ENCODE measurements around the gene EBNA1BP2. TPM values are rescaled to one million over a fixed set of nuclear protein-coding genes. Genes with fewer than 3 reads are reported as not detected.

The EBNA1BP2 gene
- polyA plus RNA-seq, 1 donor from 2014 or later = 102 TPM

- Histone ChIP-seq H3K27me3 (ENCODE audit: insufficient read depth, low read depth, low read length) (no peaks in the 10 kb centered on the region), H3K4me3 (ENCODE audit: low read length) (no peak overlapping the region), H3K4me2 (ENCODE audit: low read length) (no peak overlapping the region), H3K36me3 (ENCODE audit: insufficient read depth, low read length) (no peaks in the 10 kb centered on the region), H3K79me2 (replicated peaks; ENCODE audit: insufficient read depth, low read length) (no peaks in the 10 kb centered on the region), H2AFZ (ENCODE audit: low read depth, low read length) (no peak overlapping the region), H3K9me2 (ENCODE audit: insufficient read depth, low read length) (no peaks in the 10 kb centered on the region), H4K20me1 (ENCODE audit: insufficient read depth) (no peaks in the 10 kb centered on the region), H3K9ac (ENCODE audit: low read length) (no peak overlapping the region), H3F3A (ENCODE audit: insufficient read depth, low read length, poor library complexity, severe bottlenecking) (no peaks in the 10 kb centered on the region), H3K27ac (ENCODE audit: low read length) (no peak overlapping the region), H3K9me3 (ENCODE audit: low read length) (no peaks in the 10 kb centered on the region)
- TF ChIP-seq SMC3 (conservative IDR thresholded peaks at IDR 0.05; ENCODE audit: poor library complexity) (no peak), RAD21 (conservative IDR thresholded peaks at IDR 0.05) (no peak), EZH2 (IDR thresholded peaks at IDR 0.05; ENCODE audit: borderline replicate concordance, insufficient read depth, low read length, poor library complexity, severe bottlenecking) (no peak), REST (IDR thresholded peaks at IDR 0.05; ENCODE audit: borderline replicate concordance) (no peak), CTCF (IDR thresholded peaks at IDR 0.05; ENCODE audit: poor library complexity, severe bottlenecking) (no peak), POLR2AphosphoS5 (IDR thresholded peaks at IDR 0.05) (no peak), MXI1 (conservative IDR thresholded peaks at IDR 0.05; ENCODE audit: poor library complexity, severe bottlenecking) (no peak), TAF1 (IDR thresholded peaks at IDR 0.05; ENCODE audit: low read depth) (no peak), EP300 (conservative IDR thresholded peaks at IDR 0.05; ENCODE audit: poor library complexity, severe bottlenecking) (no peak)
Measured at GRCh38 chr1:43184388-43184787, 12.3 kb upstream of the EBNA1BP2 start.

- Histone ChIP-seq H3K36me3 (ENCODE audit: insufficient read depth, low read length) (no peaks in the 10 kb centered on the region), H3K9ac (ENCODE audit: low read length) (no peak overlapping the region), H3K9me3 (ENCODE audit: low read length) (no peaks in the 10 kb centered on the region), H3K79me2 (replicated peaks; ENCODE audit: insufficient read depth, low read length) (no peaks in the 10 kb centered on the region), H3K9me2 (ENCODE audit: insufficient read depth, low read length) (no peaks in the 10 kb centered on the region), H3K4me3 (ENCODE audit: low read length) (no peak overlapping the region), H3K4me2 (ENCODE audit: low read length) (no peak overlapping the region), H2AFZ (ENCODE audit: low read depth, low read length) (no peak overlapping the region), H3F3A (ENCODE audit: insufficient read depth, low read length, poor library complexity, severe bottlenecking) (no peaks in the 10 kb centered on the region), H3K27me3 (ENCODE audit: insufficient read depth, low read depth, low read length) (no peaks in the 10 kb centered on the region), H4K20me1 (ENCODE audit: insufficient read depth) (no peaks in the 10 kb centered on the region), H3K27ac (ENCODE audit: low read length) (no peak overlapping the region)
- TF ChIP-seq CTCF (IDR thresholded peaks at IDR 0.05; ENCODE audit: poor library complexity, severe bottlenecking) (no peak), MXI1 (conservative IDR thresholded peaks at IDR 0.05; ENCODE audit: poor library complexity, severe bottlenecking) (no peak), EP300 (conservative IDR thresholded peaks at IDR 0.05; ENCODE audit: poor library complexity, severe bottlenecking) (no peak), REST (IDR thresholded peaks at IDR 0.05; ENCODE audit: borderline replicate concordance) (no peak), POLR2AphosphoS5 (IDR thresholded peaks at IDR 0.05) (no peak), TAF1 (IDR thresholded peaks at IDR 0.05; ENCODE audit: low read depth) (no peak), EZH2 (IDR thresholded peaks at IDR 0.05; ENCODE audit: borderline replicate concordance, insufficient read depth, low read length, poor library complexity, severe bottlenecking) (no peak), RAD21 (conservative IDR thresholded peaks at IDR 0.05) (no peak), SMC3 (conservative IDR thresholded peaks at IDR 0.05; ENCODE audit: poor library complexity) (no peak)
Measured at GRCh38 chr1:43177691-43178090, 5.6 kb upstream of the EBNA1BP2 start.

All from neural cell (in vitro differentiated cells).